Dendritic cell treated with granulocyte-macrophage colony-stimulating factor and Interleukin-4, amounts not matched to agents 40 ng/mL and 50 ng/mL, for 4 days (primary cell): ENCODE results near the gene PIP5K1B.

Source experiments
- H3K27ac Mint-ChIP-seq: one replicate; pipeline ENCODE4 v1.8.0; 2022; ENCODE audit warnings: mild to moderate bottlenecking, mixed read lengths
- H3K27me3 Mint-ChIP-seq: one replicate; pipeline ENCODE4 v1.8.0; 2022; ENCODE audit warnings: mild to moderate bottlenecking, mixed read lengths
- H3K36me3 Mint-ChIP-seq: one replicate; pipeline ENCODE4 v1.8.0; 2022; ENCODE audit warnings: low read depth, mixed read lengths
- H3K4me1 Mint-ChIP-seq: one replicate; pipeline ENCODE4 v1.8.0; 2022; ENCODE audit warnings: low read depth, mixed read lengths
- H3K4me3 Mint-ChIP-seq: one replicate; pipeline ENCODE4 v1.8.0; 2022; ENCODE audit warnings: mild to moderate bottlenecking, moderate library complexity, mixed read lengths
- H3K9me3 Mint-ChIP-seq: one replicate; pipeline ENCODE4 v1.8.0; 2022; ENCODE audit warnings: mixed read lengths
- intact Hi-C: fragments of 100-400 bp; cut with micrococcal nuclease; formaldehyde crosslinking; loops from one replicate; pipeline ENCODE4 v1.15.0; 2022

Gene PIP5K1B

DNA sequence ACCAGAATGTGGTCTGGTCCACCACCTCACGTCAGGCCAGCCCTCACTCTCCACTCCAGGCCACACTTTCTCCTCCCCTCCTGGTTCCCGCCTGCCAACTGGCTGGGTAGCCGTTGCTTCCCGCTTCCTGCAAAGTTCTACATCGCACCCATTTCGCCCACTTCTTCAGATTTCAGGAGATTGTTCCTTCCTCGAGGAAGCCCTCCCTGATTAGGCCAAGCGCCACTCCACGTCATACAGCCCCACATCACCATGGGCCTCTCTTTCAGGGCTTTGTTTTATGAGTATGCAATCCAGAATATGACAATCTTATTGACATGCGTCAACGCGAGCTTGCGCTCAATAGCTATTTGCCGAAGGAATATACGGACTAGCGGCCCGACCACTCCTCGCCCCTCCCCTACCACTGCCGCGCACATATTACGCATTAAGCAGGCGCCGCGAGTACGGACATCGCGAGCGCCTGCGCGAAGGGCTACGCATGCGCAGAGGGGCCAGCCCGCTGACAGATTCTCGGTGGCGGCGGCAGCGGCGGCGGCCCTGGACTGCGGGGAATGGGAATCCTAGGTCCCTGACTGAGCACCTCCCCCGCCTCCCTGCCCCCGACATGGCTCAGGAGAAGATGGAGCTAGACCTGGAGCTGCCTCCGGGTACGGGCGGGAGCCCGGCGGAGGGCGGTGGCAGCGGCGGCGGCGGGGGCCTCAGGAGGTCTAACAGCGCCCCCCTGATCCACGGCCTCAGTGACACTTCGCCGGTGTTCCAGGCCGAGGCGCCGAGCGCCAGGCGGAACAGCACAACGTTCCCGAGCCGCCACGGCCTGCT lies 74.7 kb downstream of the PIP5K1B start:
- Mint-ChIP-seq H3K9me3 (no peaks in the 10 kb centered on the region), H3K4me1 (peaks cover 5% of the 10 kb centered on the region), H3K27me3 (no peaks in the 10 kb centered on the region), H3K27ac (no peak overlapping the region), H3K36me3 (no peaks in the 10 kb centered on the region), H3K4me3 (no peak overlapping the region)
- intact Hi-C loops, result loop anchor here (5.0 to 10.0 kb wide), 4 partner anchors 63 to 218 kb away; partner anchors contain the start of gene PIP5K1B

DNA sequence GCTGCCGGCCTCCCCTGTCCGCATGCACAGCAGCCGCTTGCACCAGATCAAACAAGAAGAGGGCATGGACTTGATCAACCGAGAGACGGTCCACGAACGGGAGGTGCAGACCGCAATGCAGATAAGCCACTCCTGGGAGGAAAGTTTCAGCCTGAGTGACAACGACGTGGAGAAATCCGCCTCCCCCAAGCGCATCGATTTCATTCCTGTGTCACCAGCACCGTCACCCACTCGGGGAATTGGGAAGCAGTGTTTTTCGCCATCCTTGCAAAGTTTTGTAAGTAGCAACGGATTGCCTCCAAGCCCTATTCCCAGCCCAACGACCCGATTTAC lies 75.3 kb downstream of the PIP5K1B start:
- Mint-ChIP-seq H3K4me3 (no peak overlapping the region), H3K4me1 (peaks cover 5% of the 10 kb centered on the region), H3K27ac (no peak overlapping the region), H3K27me3 (no peaks in the 10 kb centered on the region), H3K36me3 (no peaks in the 10 kb centered on the region), H3K9me3 (no peaks in the 10 kb centered on the region)
- intact Hi-C loops, result loop anchor here (5.0 to 10.0 kb wide), 3 partner anchors 62 to 217 kb away; no protein-coding TSS in a partner anchor

DNA sequence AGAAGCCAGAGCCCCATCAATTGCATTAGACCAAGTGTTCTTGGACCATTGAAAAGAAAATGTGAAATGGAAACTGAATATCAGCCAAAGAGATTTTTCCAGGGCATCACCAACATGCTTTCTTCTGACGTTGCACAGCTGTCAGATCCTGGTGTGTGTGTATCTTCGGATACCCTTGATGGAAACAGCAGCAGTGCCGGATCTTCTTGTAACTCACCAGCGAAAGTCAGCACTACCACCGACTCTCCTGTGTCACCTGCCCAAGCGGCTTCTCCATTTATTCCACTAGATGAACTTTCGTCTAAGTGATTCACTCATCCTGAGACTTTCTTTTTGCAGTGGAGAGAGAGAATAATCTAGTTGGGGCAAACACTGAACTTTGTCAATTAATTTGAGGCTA lies 75.7 kb downstream of the PIP5K1B start:
- Mint-ChIP-seq H3K27me3 (no peaks in the 10 kb centered on the region), H3K4me3 (no peak overlapping the region), H3K36me3 (no peaks in the 10 kb centered on the region), H3K27ac (no peak overlapping the region), H3K9me3 (no peaks in the 10 kb centered on the region), H3K4me1 (peaks cover 8% of the 10 kb centered on the region)
- intact Hi-C loops, result loop anchor here (5.0 to 10.0 kb wide), 3 partner anchors 62 to 217 kb away; no protein-coding TSS in a partner anchor

DNA sequence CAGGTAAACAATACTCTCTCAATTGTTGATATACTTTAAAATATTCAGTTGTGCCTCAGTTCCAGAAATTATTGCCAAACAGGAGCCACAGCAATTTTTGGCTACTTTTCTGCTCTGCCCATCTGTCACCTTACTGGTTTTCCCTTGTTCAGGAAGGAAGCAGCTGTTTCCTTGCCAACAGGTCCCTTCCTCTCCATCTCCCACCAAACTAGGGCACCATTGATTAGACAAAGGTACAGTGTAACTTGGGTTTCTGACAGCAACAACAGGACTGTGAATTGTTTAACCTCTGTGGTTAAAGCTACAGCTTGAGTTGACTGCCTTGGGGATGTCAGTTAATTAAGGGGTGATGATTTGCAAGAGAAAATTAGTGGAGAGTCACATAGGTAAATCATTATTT lies 76.9 kb downstream of the PIP5K1B start:
- Mint-ChIP-seq H3K36me3 (peaks cover 3% of the 10 kb centered on the region), H3K9me3 (no peaks in the 10 kb centered on the region), H3K4me3 (no peak overlapping the region), H3K27ac (no peak overlapping the region), H3K27me3 (no peaks in the 10 kb centered on the region), H3K4me1 (peaks cover 11% of the 10 kb centered on the region)
- intact Hi-C loops, result loop anchor here (5.0 to 10.0 kb wide), 3 partner anchors 60 to 215 kb away; no protein-coding TSS in a partner anchor

DNA sequence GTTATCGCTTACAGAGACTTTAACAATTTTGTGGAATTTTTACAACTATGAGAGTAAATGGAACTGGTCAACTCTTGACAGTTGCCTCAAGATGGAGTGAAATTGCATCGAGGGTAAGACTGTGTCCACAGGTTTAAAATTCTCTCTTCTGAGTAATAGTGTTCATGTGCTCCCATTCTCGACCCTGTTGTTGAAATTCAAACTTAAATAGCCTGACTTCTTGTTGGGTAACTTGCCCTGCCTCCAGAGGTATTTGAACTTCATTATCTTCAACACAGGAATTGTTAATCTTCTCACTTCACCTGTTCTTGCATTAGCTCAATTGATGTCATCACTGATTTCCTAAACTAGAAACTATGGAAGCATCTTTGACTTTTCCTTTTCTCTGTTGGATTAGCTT lies 77.5 kb downstream of the PIP5K1B start:
- intact Hi-C loops, result loop anchor here (5.0 to 10.0 kb wide), 3 partner anchors 60 to 215 kb away; no protein-coding TSS in a partner anchor
- H3K4me3 Mint-ChIP-seq, result no peak overlapping the region
- no peaks in the 10 kb centered on the region for H3K9me3 Mint-ChIP-seq
- H3K36me3 Mint-ChIP-seq, result peaks cover 9% of the 10 kb centered on the region
- H3K27ac Mint-ChIP-seq, result no peak overlapping the region
- no peaks in the 10 kb centered on the region for H3K27me3 Mint-ChIP-seq
- peaks cover 11% of the 10 kb centered on the region for H3K4me1 Mint-ChIP-seq

DNA sequence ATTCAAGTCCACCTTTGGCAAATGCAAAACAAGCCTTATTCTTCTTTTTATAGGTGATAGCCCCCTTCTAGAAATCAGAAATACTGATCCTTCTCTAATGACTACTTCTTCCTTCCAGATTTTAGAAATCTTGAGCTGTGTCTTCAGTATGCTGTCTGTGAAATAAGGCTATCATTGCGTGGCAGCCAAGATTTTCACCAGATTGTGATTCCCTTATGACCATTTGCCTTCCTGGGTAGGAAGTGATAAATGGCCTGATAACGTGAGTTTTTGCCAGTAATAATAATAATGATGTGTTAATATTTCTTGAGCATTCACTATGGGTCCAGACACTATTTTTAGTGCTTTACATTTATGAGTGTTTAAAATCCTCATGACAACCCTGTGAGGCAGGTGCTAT lies 80.9 kb downstream of the PIP5K1B start:
- peaks cover 11% of the 10 kb centered on the region for H3K4me1 Mint-ChIP-seq
- H3K27ac Mint-ChIP-seq, result no peak overlapping the region
- H3K4me3 Mint-ChIP-seq, result no peak overlapping the region
- intact Hi-C loops, result loop anchor here (10.0 kb wide), 1 partner anchor 169 kb away; no protein-coding TSS in a partner anchor
- H3K27me3 Mint-ChIP-seq, result no peaks in the 10 kb centered on the region
- peaks cover 12% of the 10 kb centered on the region for H3K36me3 Mint-ChIP-seq
- H3K9me3 Mint-ChIP-seq, result no peaks in the 10 kb centered on the region

DNA sequence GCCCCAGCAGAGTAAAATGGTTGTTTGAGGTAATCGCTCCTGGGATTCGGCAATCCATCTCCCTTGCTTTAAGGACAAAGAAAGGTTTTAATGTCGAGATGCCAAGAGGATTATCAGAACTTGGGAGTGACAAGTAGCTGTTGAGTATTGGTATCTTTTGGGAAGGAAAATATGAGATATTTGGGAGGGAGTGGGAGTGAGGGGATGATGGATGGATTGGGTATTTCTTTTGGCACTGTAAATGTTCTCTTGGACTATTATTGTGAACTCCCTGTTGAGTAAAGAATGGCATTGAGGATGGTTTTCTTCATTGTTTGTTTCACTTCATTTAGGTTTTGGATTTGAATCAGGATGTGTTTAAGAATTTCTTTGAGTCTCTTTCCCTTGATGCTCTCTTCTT lies 86.1 kb downstream of the PIP5K1B start:
- Mint-ChIP-seq H3K4me3 (no peak overlapping the region), H3K27me3 (no peaks in the 10 kb centered on the region), H3K9me3 (no peaks in the 10 kb centered on the region), H3K4me1 (no peaks in the 10 kb centered on the region), H3K27ac (no peak overlapping the region), H3K36me3 (peaks cover 12% of the 10 kb centered on the region)
- intact Hi-C loops, result no loop called here

DNA sequence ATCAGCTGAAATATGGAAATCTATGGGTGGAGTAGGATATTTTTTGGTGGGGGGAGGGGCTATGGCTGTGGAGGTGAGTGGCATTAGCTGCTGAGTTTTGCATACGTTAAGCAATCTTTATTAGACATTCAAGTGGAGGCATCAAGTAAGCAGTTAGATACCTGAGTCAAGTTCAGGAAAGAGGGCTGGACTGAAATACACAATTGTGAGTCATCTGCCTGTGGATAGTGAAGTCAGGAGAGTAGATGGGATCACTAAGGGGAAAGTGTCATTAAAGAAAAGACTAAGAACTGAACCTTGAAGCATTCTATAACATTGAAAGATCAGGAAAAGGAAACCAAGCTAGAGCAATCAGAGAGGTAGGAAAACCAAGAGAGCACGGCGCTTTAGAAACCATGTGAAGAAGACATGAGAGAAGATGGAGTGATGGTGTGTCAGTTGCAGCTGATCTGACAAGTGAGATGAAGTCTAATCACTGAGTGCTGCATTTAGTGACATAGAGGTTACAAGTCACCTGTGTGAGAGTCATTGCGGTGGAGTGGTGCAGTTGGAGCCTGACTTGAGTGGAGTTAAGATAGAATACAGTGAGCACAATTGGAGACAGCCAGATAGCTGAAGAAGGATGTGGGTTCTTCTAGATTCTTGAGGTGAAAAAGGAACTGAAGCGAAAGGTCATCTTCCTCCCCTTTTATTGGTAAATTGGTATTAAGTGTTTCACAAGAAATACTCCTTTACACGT lies 88.7 kb downstream of the PIP5K1B start:
- Mint-ChIP-seq H3K4me3 (no peak overlapping the region), H3K27ac (no peak overlapping the region), H3K4me1 (no peaks in the 10 kb centered on the region), H3K27me3 (no peaks in the 10 kb centered on the region), H3K36me3 (no peaks in the 10 kb centered on the region), H3K9me3 (no peaks in the 10 kb centered on the region)
- intact Hi-C loops, result no loop called here

DNA sequence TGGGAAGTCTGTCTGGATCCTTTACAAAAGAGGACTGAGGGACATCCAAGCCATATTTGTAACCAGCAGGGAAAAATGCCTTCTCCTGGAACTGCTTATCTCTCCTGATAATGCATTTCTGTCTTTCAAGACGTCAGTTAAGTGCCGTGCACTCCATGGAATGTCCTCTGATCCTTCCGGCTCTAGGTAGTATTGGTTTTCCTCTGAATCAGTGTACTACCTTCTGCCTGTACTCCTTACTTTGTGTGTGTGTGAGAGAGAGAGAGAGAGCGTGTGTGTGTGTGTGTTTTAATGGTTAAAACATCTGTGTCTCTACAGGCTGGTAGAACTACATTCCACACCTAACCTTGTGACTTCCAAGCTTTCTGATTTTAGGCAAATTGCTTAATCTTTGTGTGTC lies 89.9 kb downstream of the PIP5K1B start:
- no peaks in the 10 kb centered on the region for H3K4me1 Mint-ChIP-seq
- H3K27me3 Mint-ChIP-seq, result no peaks in the 10 kb centered on the region
- no peaks in the 10 kb centered on the region for H3K36me3 Mint-ChIP-seq
- no peak overlapping the region for H3K27ac Mint-ChIP-seq
- H3K9me3 Mint-ChIP-seq, result no peaks in the 10 kb centered on the region
- H3K4me3 Mint-ChIP-seq, result no peak overlapping the region
- intact Hi-C loops, result no loop called here

DNA sequence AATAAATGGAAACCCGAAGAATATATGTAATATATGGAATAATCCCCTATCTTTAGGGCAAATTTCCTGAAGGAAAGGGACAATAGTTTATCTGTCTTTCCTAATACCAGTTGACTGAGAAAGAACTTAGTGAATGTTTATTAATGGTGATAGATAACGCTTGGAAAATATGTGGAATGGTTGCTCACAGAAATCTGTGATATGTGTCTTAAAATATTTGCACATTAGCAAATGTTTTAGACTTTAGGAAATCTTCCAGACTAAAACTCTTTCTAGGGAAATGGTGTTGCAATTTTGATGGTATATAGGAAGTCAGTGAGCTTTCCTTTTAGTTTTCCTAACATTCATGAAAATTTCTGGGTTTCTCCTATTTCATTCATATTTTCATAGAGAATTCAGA lies 90.4 kb downstream of the PIP5K1B start:
- H3K4me3 Mint-ChIP-seq, result no peak overlapping the region
- H3K36me3 Mint-ChIP-seq, result no peaks in the 10 kb centered on the region
- no peaks in the 10 kb centered on the region for H3K27me3 Mint-ChIP-seq
- H3K9me3 Mint-ChIP-seq, result no peaks in the 10 kb centered on the region
- intact Hi-C loops, result no loop called here
- H3K4me1 Mint-ChIP-seq, result no peaks in the 10 kb centered on the region
- no peak overlapping the region for H3K27ac Mint-ChIP-seq

DNA sequence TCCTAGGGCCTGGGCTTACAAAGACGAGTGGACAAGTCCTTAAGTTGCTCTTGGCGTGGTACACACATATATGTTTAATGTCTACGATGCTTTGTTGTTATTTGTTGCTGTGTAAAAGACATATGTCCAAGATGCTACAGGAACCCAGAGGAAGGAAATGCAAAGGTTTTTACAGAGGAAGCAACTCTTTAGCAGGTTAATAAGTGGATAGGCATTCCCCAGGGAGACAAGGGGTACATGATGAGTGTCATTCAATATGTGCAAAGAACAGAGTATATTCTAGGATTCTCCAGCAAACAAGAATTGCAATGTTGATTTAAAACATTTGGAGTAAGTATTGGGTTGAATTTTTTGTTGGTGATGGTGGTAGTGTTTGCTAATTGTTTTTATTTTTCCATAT lies 92.1 kb downstream of the PIP5K1B start:
- Mint-ChIP-seq H3K27ac (no peak overlapping the region), H3K4me1 (no peaks in the 10 kb centered on the region), H3K36me3 (no peaks in the 10 kb centered on the region), H3K27me3 (no peaks in the 10 kb centered on the region), H3K9me3 (no peaks in the 10 kb centered on the region), H3K4me3 (no peak overlapping the region)
- intact Hi-C loops, result no loop called here

DNA sequence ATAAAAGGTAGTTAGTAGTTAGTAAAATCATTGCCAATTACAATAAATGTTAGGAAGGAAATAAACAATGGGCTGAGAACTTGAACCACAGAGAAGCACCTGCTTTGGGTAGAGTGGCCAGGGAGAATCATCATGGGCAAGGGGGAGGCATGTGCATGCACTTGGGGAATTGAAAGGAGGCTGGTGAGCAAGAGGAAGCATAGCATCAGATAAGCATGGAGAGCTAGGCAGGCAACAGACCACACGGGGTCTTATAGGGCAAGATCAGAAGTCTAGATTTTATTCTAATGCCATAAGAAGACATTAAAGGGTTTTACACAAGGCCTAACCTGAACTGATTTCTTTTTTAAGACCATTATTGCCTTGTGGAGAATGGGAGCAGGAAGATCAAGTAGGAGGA lies 93.4 kb downstream of the PIP5K1B start:
- Mint-ChIP-seq H3K27me3 (no peaks in the 10 kb centered on the region), H3K4me3 (no peak overlapping the region), H3K4me1 (no peaks in the 10 kb centered on the region), H3K27ac (no peak overlapping the region), H3K36me3 (no peaks in the 10 kb centered on the region), H3K9me3 (no peaks in the 10 kb centered on the region)
- intact Hi-C loops, result no loop called here

DNA sequence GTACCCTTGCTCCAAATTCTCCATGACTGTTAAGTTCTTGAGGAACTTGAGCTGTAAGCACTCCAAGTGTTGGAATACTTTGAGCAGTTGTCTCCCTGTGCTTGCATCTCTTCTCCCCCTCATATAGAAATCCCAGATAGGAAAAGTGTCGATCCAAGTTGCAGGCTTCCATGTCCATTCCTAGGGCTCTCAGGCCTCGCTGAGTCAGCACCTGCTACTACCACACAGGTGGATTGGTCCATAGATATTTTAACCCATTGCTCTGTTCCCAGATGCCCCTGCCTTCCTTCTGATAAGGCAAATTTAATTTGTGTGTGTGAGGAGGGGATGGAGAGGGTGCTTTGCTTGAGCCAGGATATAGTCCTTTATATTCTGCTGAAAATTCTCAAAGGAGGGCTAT lies 95.8 kb downstream of the PIP5K1B start:
- H3K27me3 Mint-ChIP-seq, result no peaks in the 10 kb centered on the region
- H3K4me3 Mint-ChIP-seq, result no peak overlapping the region
- no peaks in the 10 kb centered on the region for H3K4me1 Mint-ChIP-seq
- H3K27ac Mint-ChIP-seq, result no peak overlapping the region
- intact Hi-C loops, result no loop called here
- H3K9me3 Mint-ChIP-seq, result no peaks in the 10 kb centered on the region
- H3K36me3 Mint-ChIP-seq, result no peaks in the 10 kb centered on the region

DNA sequence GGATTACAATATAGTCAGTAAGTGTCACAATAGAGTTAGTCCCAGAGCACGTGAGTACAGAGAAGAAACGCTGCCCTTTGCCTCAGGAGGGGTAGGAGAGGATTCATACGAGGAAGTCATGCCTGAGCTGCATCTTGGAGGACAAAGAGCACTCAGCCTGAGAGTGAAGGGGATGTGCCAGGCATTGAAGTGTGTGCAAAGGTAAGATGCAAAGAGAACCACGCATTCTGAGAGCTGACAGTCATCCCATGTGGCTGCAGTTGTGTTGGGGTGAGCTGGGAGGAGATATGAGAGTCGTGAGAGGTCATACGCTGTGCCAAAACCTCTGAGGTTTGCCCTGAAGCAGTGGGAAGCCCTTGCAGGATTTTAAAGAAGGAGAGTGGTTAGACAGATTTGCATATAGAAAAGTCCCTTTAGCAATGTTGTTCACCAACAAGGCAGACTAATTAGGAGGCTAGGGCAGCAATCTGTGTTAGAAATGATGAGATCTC lies 97.5 kb downstream of the PIP5K1B start:
- no peak overlapping the region for H3K4me3 Mint-ChIP-seq
- H3K27me3 Mint-ChIP-seq, result no peaks in the 10 kb centered on the region
- H3K36me3 Mint-ChIP-seq, result no peaks in the 10 kb centered on the region
- H3K9me3 Mint-ChIP-seq, result no peaks in the 10 kb centered on the region
- no peak overlapping the region for H3K27ac Mint-ChIP-seq
- intact Hi-C loops, result no loop called here
- H3K4me1 Mint-ChIP-seq, result peaks cover 9% of the 10 kb centered on the region
